Keratinocyte (primary cell): Measurements from ENCODE around the gene ITGB5. TPM values are rescaled to one million over a fixed set of nuclear protein-coding genes. Genes with fewer than 3 reads are reported as not detected.
A peak's percentile ranks its signal among the peaks of the same experiment; 100 is the strongest.

Source experiments
- DNase-seq: peaks from one replicate; pipeline ENCODE4 v3.0.0-alpha.2; 2011; ENCODE audit warnings: low read depth, missing footprints, low spot score
- FAIRE-seq: peaks from 2 replicates; lab custom pipeline; 2011; peaks lifted over from hg19 to GRCh38; lab: Jason Lieb, UNC
- H2AFZ ChIP-seq: 2 replicates; pipeline ENCODE4 v1.6.0; 2012; ENCODE audit warnings: low read length, control low read depth, inconsistent platforms; ENCODE audit not compliant: control insufficient read depth
- H3K27ac ChIP-seq: 2 replicates; pipeline ENCODE4 v1.5.1; 2011; ENCODE audit warnings: low read length; ENCODE audit not compliant: control insufficient read depth, insufficient read depth
- H3K27me3 ChIP-seq: 3 replicates; pipeline ENCODE4 v1.6.0; 2011; ENCODE audit warnings: low read length; ENCODE audit not compliant: control insufficient read depth, insufficient read depth; ENCODE audit errors: extremely low read depth
- H3K36me3 ChIP-seq, 2 experiments: 2 replicates in 1 of 2; 3 replicates in 1 of 2; pipeline ENCODE4 v1.5.1; 2011; ENCODE audit warnings: low read length in 2 of 2, mild to moderate bottlenecking in 1 of 2; ENCODE audit not compliant: control insufficient read depth in 2 of 2, insufficient read depth in 2 of 2; ENCODE audit errors: extremely low read depth in 1 of 2
- H3K4me1 ChIP-seq: 3 replicates; pipeline ENCODE4 v1.5.1; 2011; ENCODE audit warnings: low read length; ENCODE audit not compliant: control insufficient read depth, insufficient read depth; ENCODE audit errors: extremely low read depth
- H3K4me2 ChIP-seq: 3 replicates; pipeline ENCODE4 v1.6.0; 2011; ENCODE audit warnings: low read depth, low read length; ENCODE audit not compliant: control insufficient read depth, insufficient read depth; ENCODE audit errors: extremely low read depth
- H3K4me3 ChIP-seq, 3 experiments: fragments of 200-600 bp in 1 of 3; sonication (generic) in 1 of 3; 2 replicates in 2 of 3; 3 replicates in 1 of 3; pipeline ENCODE4 v1.5.1; 2011 to 2016; ENCODE audit warnings: low read length in 3 of 3, mild to moderate bottlenecking in 3 of 3, control low read depth in 2 of 3, inconsistent platforms in 1 of 3, low read depth in 1 of 3, mixed read lengths in 1 of 3, mixed run types in 1 of 3, moderate library complexity in 1 of 3; ENCODE audit not compliant: control insufficient read depth in 2 of 3, insufficient read depth in 2 of 3; ENCODE audit errors: extremely low read depth in 1 of 3
- H3K79me2 ChIP-seq: 2 replicates; pipeline ENCODE4 v1.6.0; 2012; ENCODE audit warnings: low read length; ENCODE audit not compliant: control insufficient read depth, insufficient read depth
- H3K9ac ChIP-seq: 3 replicates; pipeline ENCODE4 v1.6.0; 2011; ENCODE audit warnings: low read length; ENCODE audit not compliant: control insufficient read depth, insufficient read depth; ENCODE audit errors: extremely low read depth
- H3K9me1 ChIP-seq: 3 replicates; pipeline ENCODE4 v1.6.0; 2011; ENCODE audit warnings: low read length; ENCODE audit not compliant: control insufficient read depth, insufficient read depth; ENCODE audit errors: extremely low read depth
- H3K9me3 ChIP-seq: 2 replicates; pipeline ENCODE4 v1.5.1; 2012; ENCODE audit warnings: low read depth, low read length; ENCODE audit not compliant: control insufficient read depth
- H4K20me1 ChIP-seq: 3 replicates; pipeline ENCODE4 v1.6.0; 2011; ENCODE audit warnings: low read length; ENCODE audit not compliant: control insufficient read depth, insufficient read depth; ENCODE audit errors: extremely low read depth
- CTCF ChIP-seq, 3 experiments: IDR thresholded peaks in 1 of 3; conservative IDR thresholded peaks in 1 of 3; optimal IDR thresholded peaks in 1 of 3; 2 replicates in 2 of 3; 3 replicates in 1 of 3; pipeline versions ENCODE3 to v1.5.1; 2011; ENCODE audit warnings: low read length in 3 of 3, mild to moderate bottlenecking in 3 of 3, moderate library complexity in 2 of 3, control low read depth in 1 of 3, inconsistent platforms in 1 of 3; ENCODE audit not compliant: insufficient read depth in 2 of 3; ENCODE audit errors: extremely low read depth in 1 of 3
- EZH2 ChIP-seq: IDR thresholded peaks from one replicate; pipeline ENCODE4 v1.6.1; 2012; ENCODE audit warnings: inconsistent platforms, mild to moderate bottlenecking, low read length, moderate library complexity
- dilution Hi-C: fragments of 300-500 bp; cut with MboI; formaldehyde crosslinking; loops from one replicate; pipeline ENCODE4 v1.7.0; 2020; ENCODE audit warnings: low sequenced_read_pairs; ENCODE audit not compliant: extremely low pct_ligation_motif_present
- polyA plus RNA-seq, 5 experiments: library from polyadenylated mRNA; depleted of rRNA in 3 of 5; stranded (reverse) in 3 of 5; stranded (forward) in 1 of 5; unstranded in 1 of 5; fragments of >200 nt; gene quantifications; 1 replicate in 1 of 5; 2 replicates in 3 of 5; 3 replicates in 1 of 5; pipeline versions ENCODE4 v1.2.1 to v1.2.3, GENCODE V29; 2011 to 2012; ENCODE audit warnings: missing spikeins in 2 of 5, low read depth in 1 of 5, low replicate concordance in 1 of 5

ITGB5 gene
- polyA plus RNA-seq, 1 donor (not counting 4 experiments of a cell fraction or from before 2014, with no cell fraction given), result 136 TPM

GRCh38 chr3:124887932-124888298, 750 bp upstream of the ITGB5 start:
- Histone ChIP-seq H3K4me2 (peak overlapping the region; percentile 84), H2AFZ (peak overlapping the region; percentile 71), H3K36me3 (peaks cover 0 to 6% of the 10 kb centered on the region in 2 experiments), H3K79me2 (peaks cover 30% of the 10 kb centered on the region), H3K9me1 (no peaks in the 10 kb centered on the region), H3K9me3 (no peaks in the 10 kb centered on the region), H3K9ac (peak overlapping the region; percentile 81), H3K27ac (no peak overlapping the region), H3K4me1 (peaks cover 60% of the 10 kb centered on the region), H3K4me3 (peak overlapping the region in 1 of 3 experiments; percentile 67), H3K27me3 (no peaks in the 10 kb centered on the region), H4K20me1 (no peaks in the 10 kb centered on the region)
- dilution Hi-C loops, result no loop called here
- DNase-seq, result no peak
- FAIRE-seq, result no peak
- no peak for TF ChIP-seq EZH2
- no peak for TF ChIP-seq CTCF (optimal IDR thresholded peaks at IDR 0.05 in 1 of 3, IDR thresholded peaks at IDR 0.05 in 1 of 3, conservative IDR thresholded peaks at IDR 0.05 in 1 of 3; ENCODE audit: extremely low read depth in 1 of 3, insufficient read depth in 2 of 3, low read length in 3 of 3)

GRCh38 chr3:124886168-124887056, 753 bp downstream of the ITGB5 start:
- H3K4me1 ChIP-seq, result peaks cover 73% of the 10 kb centered on the region
- DNase-seq, result no peak
- TF ChIP-seq CTCF (optimal IDR thresholded peaks at IDR 0.05 in 1 of 3, IDR thresholded peaks at IDR 0.05 in 1 of 3, conservative IDR thresholded peaks at IDR 0.05 in 1 of 3; ENCODE audit: extremely low read depth in 1 of 3, insufficient read depth in 2 of 3, low read length in 3 of 3) (peak in 1 of 3 experiments; percentile 7), EZH2 (no peak)

More at GRCh38 chr3:124886168-124887056, 753 bp downstream of the ITGB5 start:
- Histone ChIP-seq H3K4me3 (peak overlapping the region; percentile 67 to 89 (median 83)), H3K9me1 (no peaks in the 10 kb centered on the region), H3K9me3 (no peaks in the 10 kb centered on the region), H4K20me1 (no peaks in the 10 kb centered on the region), H3K27me3 (no peaks in the 10 kb centered on the region), H3K79me2 (peaks cover 45% of the 10 kb centered on the region), H3K4me2 (peak overlapping the region; percentile 99), H3K9ac (peak overlapping the region; percentile 81), H3K27ac (peak overlapping the region; percentile 88), H3K36me3 (peaks cover 0 to 10% of the 10 kb centered on the region in 2 experiments), H2AFZ (peak overlapping the region; percentile 58)
- dilution Hi-C loops, result no loop called here
- no peak for FAIRE-seq
